ENCODE measurements around the gene PLAU.

DNA sequence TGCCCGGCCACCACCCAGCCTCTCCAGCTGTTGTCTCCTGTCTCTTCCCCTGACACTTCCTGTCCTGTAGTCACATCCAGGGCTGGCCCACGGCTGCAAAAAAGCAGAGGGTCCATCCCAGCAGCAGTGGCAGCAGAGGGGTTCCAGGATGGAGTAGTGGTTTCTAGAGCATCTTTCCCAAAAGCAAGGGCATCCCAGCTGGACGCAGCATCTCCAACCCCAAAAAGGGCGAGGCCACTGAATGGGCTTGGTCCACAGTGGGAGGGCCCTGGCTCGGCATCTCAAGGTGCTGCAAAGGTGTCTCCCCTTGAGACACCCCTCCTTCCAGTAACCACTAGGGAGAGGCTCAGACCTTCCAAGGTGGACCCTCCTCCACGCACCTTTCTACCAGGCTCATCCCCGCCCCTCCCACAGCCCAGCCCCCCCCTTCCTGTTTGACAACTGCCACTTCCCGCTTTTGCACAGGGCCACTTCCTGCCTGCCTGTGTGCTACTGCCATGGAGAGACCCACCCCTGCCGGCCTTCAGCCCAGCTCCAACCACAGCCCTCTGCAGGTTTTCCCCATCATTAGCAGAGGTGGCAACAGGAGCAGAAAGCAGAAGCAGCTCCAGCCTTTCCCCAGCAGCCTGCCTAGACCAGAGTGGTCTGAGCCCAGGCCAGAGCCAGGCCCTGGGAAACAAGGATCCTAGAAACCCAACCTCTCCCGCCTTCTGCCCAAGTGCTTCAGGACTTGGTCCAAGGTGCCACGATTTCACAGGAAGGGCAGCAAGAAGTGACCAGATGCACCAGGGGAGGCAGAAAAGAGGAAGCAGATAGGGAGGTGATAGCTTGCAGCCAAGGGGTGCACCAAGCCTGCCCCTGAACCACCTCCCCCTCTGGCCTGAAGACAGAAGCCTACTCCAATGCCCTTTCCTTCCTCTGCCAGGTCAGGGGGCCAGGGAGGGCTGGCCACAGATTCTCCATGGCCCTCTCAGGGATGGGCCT is 45.2 kb upstream of the PLAU start:
- TF ChIP-seq POLR2A (IDR thresholded peaks at IDR 0.05; ENCODE audit: low read length) (no peak), GATA1 (IDR thresholded peaks at IDR 0.05; ENCODE audit: low read depth, low read length) (no peak)

Data from erythroblast (primary cell).